ENCODE measurements around the gene GYG1.

The GYG1 gene

GRCh38 chr3:148951599-148952361, 39.6 kb upstream of the GYG1 start:
- no peaks in the 10 kb centered on the region for H3K27me3 ChIP-seq (replicated peaks)
- no peak for DNase-seq
- in situ Hi-C loops (cut with HindIII; ENCODE audit: low pct_ligation_motif_present, low sequenced_read_pairs) = loop anchor here (25.0 kb wide), 1 partner anchor 336 kb away; no protein-coding TSS in a partner anchor
- TF ChIP-seq CTCF (IDR thresholded peaks at IDR 0.05; ENCODE audit: low read depth, low read length, missing control alignments) = no peak
- no peak overlapping the region for H3K4me3 ChIP-seq (ENCODE audit: low read depth, low read length)
- no peak overlapping the region for H3K27ac ChIP-seq
- H3K36me3 ChIP-seq (replicated peaks) = no peaks in the 10 kb centered on the region

GRCh38 chr3:148953094-148953493, 38.2 kb upstream of the GYG1 start:
- Histone ChIP-seq H3K4me3 (ENCODE audit: low read depth, low read length) (no peak overlapping the region), H3K27ac (no peak overlapping the region), H3K36me3 (replicated peaks) (no peaks in the 10 kb centered on the region), H3K27me3 (replicated peaks) (no peaks in the 10 kb centered on the region)
- no peak for TF ChIP-seq CTCF (IDR thresholded peaks at IDR 0.05; ENCODE audit: low read depth, low read length, missing control alignments)
- no peak for DNase-seq
- in situ Hi-C loops (cut with HindIII; ENCODE audit: low pct_ligation_motif_present, low sequenced_read_pairs) = loop anchor here (25.0 kb wide), 1 partner anchor 334 kb away; no protein-coding TSS in a partner anchor

GRCh38 chr3:148954981-148955380, 36.4 kb upstream of the GYG1 start:
- no peak for DNase-seq
- Histone ChIP-seq H3K36me3 (replicated peaks) (no peaks in the 10 kb centered on the region), H3K27me3 (replicated peaks) (no peaks in the 10 kb centered on the region), H3K4me3 (ENCODE audit: low read depth, low read length) (no peak overlapping the region), H3K27ac (no peak overlapping the region)
- in situ Hi-C loops (cut with HindIII; ENCODE audit: low pct_ligation_motif_present, low sequenced_read_pairs) = loop anchor here (25.0 kb wide), 1 partner anchor 332 kb away; no protein-coding TSS in a partner anchor
- TF ChIP-seq CTCF (IDR thresholded peaks at IDR 0.05; ENCODE audit: low read depth, low read length, missing control alignments) = no peak

GRCh38 chr3:148955544-148956346, 35.6 kb upstream of the GYG1 start:
- no peaks in the 10 kb centered on the region for H3K36me3 ChIP-seq (replicated peaks)
- DNase-seq = peak; percentile 76

GRCh38 chr3:148957586-148957985, 33.8 kb upstream of the GYG1 start:
- no peak overlapping the region for H3K27ac ChIP-seq
- H3K4me3 ChIP-seq (ENCODE audit: low read depth, low read length) = no peak overlapping the region
- peak; percentile 69 for TF ChIP-seq CTCF (IDR thresholded peaks at IDR 0.05; ENCODE audit: low read depth, low read length, missing control alignments)
- DNase-seq = no peak
- in situ Hi-C loops (cut with HindIII; ENCODE audit: low pct_ligation_motif_present, low sequenced_read_pairs) = loop anchor here (25.0 kb wide), 1 partner anchor 330 kb away; no protein-coding TSS in a partner anchor
- H3K36me3 ChIP-seq (replicated peaks) = no peaks in the 10 kb centered on the region
- no peaks in the 10 kb centered on the region for H3K27me3 ChIP-seq (replicated peaks)

More at GRCh38 chr3:148955544-148956346, 35.6 kb upstream of the GYG1 start:
- Histone ChIP-seq H3K27me3 (replicated peaks) (no peaks in the 10 kb centered on the region), H3K27ac (peak overlapping the region; percentile 31), H3K4me3 (ENCODE audit: low read depth, low read length) (no peak overlapping the region)
- in situ Hi-C loops (cut with HindIII; ENCODE audit: low pct_ligation_motif_present, low sequenced_read_pairs) = loop anchor here (25.0 kb wide), 1 partner anchor 332 kb away; no protein-coding TSS in a partner anchor
- peak; percentile 78 for TF ChIP-seq CTCF (IDR thresholded peaks at IDR 0.05; ENCODE audit: low read depth, low read length, missing control alignments)

Data from brain microvascular endothelial cell (primary cell).